B cell (primary cell): ENCODE measurements around the gene ARL16. TPM values are rescaled to one million over a fixed set of nuclear protein-coding genes. Genes with fewer than 3 reads are reported as not detected.

ENCODE experiments used
- ATAC-seq: fragments of 200-7000 bp; cut with Tn5 transposase; one replicate; pipeline ENCODE4 v1.10.0; 2021; ENCODE audit warnings: low read depth, mild to moderate bottlenecking, moderate number of reproducible peaks, moderate library complexity
- CTCF ChIA-PET: fragments of 350-600 bp; sonication (Branson Sonifier 250); formaldehyde crosslinking; loops from one replicate; lab custom pipeline; 2021; ENCODE audit warnings: antibody characterized with exemption, inconsistent platforms; lab: Charles Lee
- POLR2A ChIA-PET: fragments of 350-600 bp; sonication (Branson Sonifier 250); formaldehyde crosslinking; loops from one replicate; lab custom pipeline; 2021; ENCODE audit warnings: antibody characterized with exemption; lab: Charles Lee
- DNase-seq: peaks from one replicate; pipeline ENCODE4 v3.0.0; 2013
- H2AFZ ChIP-seq: 2 replicates; pipeline ENCODE4 v1.6.1; 2012; ENCODE audit warnings: mild to moderate bottlenecking, low read depth, low read length; ENCODE audit not compliant: insufficient read depth, poor library complexity, severe bottlenecking
- H3K27ac ChIP-seq, 2 donors: 1 replicate in 1 of 2; 2 replicates in 1 of 2; pipeline ENCODE4 v1.5.1; 2012 to 2013; ENCODE audit warnings: low read length in 2 of 2, mild to moderate bottlenecking in 2 of 2, moderate library complexity in 1 of 2
- H3K27me3 ChIP-seq, 4 experiments: fragments of 200-600 bp in 1 of 4; sonication (generic) in 1 of 4; replicated peaks in 1 of 4; 1 replicate in 2 of 4; 2 replicates in 2 of 4; pipeline versions ENCODE4 v1.6.1 to v1.7.0; 2013 to 2016; ENCODE audit warnings: low read length in 3 of 4, mild to moderate bottlenecking in 2 of 4, mixed read lengths in 1 of 4, moderate library complexity in 1 of 4; ENCODE audit not compliant: insufficient read depth in 4 of 4, control insufficient read depth in 3 of 4; ENCODE audit errors: control extremely low read depth in 1 of 4
- H3K36me3 ChIP-seq, 2 experiments: replicated peaks in 1 of 2; 1 replicate in 1 of 2; 2 replicates in 1 of 2; pipeline versions ENCODE4 v1.6.1 to v1.7.1; 2013; ENCODE audit warnings: low read length in 1 of 2; ENCODE audit not compliant: insufficient read depth in 2 of 2, control insufficient read depth in 1 of 2; ENCODE audit errors: control extremely low read depth in 1 of 2, extremely low read depth in 1 of 2
- H3K4me1 ChIP-seq, 2 donors: fragments of 200-600 bp in 1 of 2; sonication (generic) in 1 of 2; 1 replicate in 1 of 2; 2 replicates in 1 of 2; pipeline versions ENCODE4 v1.5.1 to v1.6.1; 2013 to 2017; ENCODE audit warnings: low read length in 2 of 2; ENCODE audit not compliant: control insufficient read depth in 2 of 2, insufficient read depth in 2 of 2
- H3K4me2 ChIP-seq: replicated peaks from 2 replicates; pipeline ENCODE3; 2012; ENCODE audit warnings: mild to moderate bottlenecking, low read depth, low read length; ENCODE audit not compliant: poor library complexity, severe bottlenecking
- H3K4me3 ChIP-seq, 5 experiments: fragments of 200-600 bp in 1 of 5; sonication (generic) in 1 of 5; 1 replicate in 3 of 5; 2 replicates in 2 of 5; pipeline versions ENCODE4 v1.5.1 to v1.7.0; 2011 to 2016; ENCODE audit warnings: low read length in 4 of 5, mild to moderate bottlenecking in 4 of 5, low read depth in 2 of 5, control low read depth in 1 of 5, moderate library complexity in 1 of 5; ENCODE audit not compliant: insufficient read depth in 1 of 5; ENCODE audit errors: control extremely low read depth in 1 of 5, extremely low read depth in 1 of 5
- H3K79me2 ChIP-seq: fragments of 200-600 bp; sonication (generic); one replicate; pipeline ENCODE4 v1.6.0; 2016; ENCODE audit warnings: low read length; ENCODE audit not compliant: control insufficient read depth, insufficient read depth
- H3K9ac ChIP-seq: fragments of 200-600 bp; sonication (generic); 2 replicates; pipeline ENCODE4 v1.6.1; 2017; ENCODE audit warnings: mild to moderate bottlenecking, low read length, moderate library complexity
- H3K9me3 ChIP-seq, 3 donors: one replicate each; pipeline versions ENCODE4 v1.6.1 to v1.7.1; 2013; ENCODE audit warnings: low read length in 2 of 3; ENCODE audit not compliant: control insufficient read depth in 2 of 3, insufficient read depth in 1 of 3; ENCODE audit errors: control extremely low read depth in 1 of 3
- H4K20me1 ChIP-seq: 2 replicates; pipeline ENCODE4 v1.6.0; 2012; ENCODE audit warnings: mild to moderate bottlenecking, low read length; ENCODE audit not compliant: insufficient read depth, control insufficient read depth, poor library complexity, severe bottlenecking
- H3K27ac Mint-ChIP-seq: one replicate; pipeline ENCODE4 v1.8.0; 2021; ENCODE audit warnings: mixed read lengths
- H3K27me3 Mint-ChIP-seq: one replicate; pipeline ENCODE4 v1.8.0; 2021; ENCODE audit warnings: mixed read lengths
- H3K4me1 Mint-ChIP-seq: one replicate; pipeline ENCODE4 v1.8.0; 2021; ENCODE audit warnings: mixed read lengths
- H3K4me3 Mint-ChIP-seq: one replicate; pipeline ENCODE4 v1.8.0; 2021; ENCODE audit warnings: mixed read lengths
- H3K9me3 Mint-ChIP-seq: one replicate; pipeline ENCODE4 v1.8.0; 2022; ENCODE audit warnings: mixed read lengths; ENCODE audit not compliant: insufficient read depth
- CTCF ChIP-seq: fragments of 200-600 bp; IDR thresholded peaks from one replicate; pipeline ENCODE4 v1.8.0; 2022; ENCODE audit warnings: antibody characterized with exemption, mild to moderate bottlenecking
- EZH2 ChIP-seq: IDR thresholded peaks from 2 replicates; pipeline ENCODE4 v1.6.1; 2012; ENCODE audit warnings: borderline replicate concordance, low read depth, mild to moderate bottlenecking, moderate library complexity, low read length; ENCODE audit not compliant: insufficient read depth, poor library complexity, severe bottlenecking
- WGBS: methylation state at CpG from one replicate; pipeline ENCODE4 v1.1.5; 2013; ENCODE audit warnings: missing lambda C conversion rate; ENCODE audit not compliant: insufficient coverage; 5-methylcytosine and 5-hydroxymethylcytosine counted together
- intact Hi-C: fragments of 100-400 bp; cut with micrococcal nuclease; formaldehyde crosslinking; loops from one replicate; pipeline ENCODE4 v1.10.0; 2022
- polyA plus RNA-seq: library from polyadenylated mRNA; depleted of rRNA; stranded (reverse); fragments of >200 nt; gene quantifications from 2 replicates; pipeline ENCODE4 v1.2.3, GENCODE V29; 2012
- total RNA-seq, 2 donors: library from RNA; stranded (reverse); fragments of 120-200 nt in 1 of 2; gene quantifications; 1 replicate in 1 of 2; 2 replicates in 1 of 2; pipeline versions ENCODE4 v1.2.3 to v1.2.4, GENCODE V29; 2013 to 2022

ARL16 gene
- total and polyA plus RNA-seq, 2 donors (not counting 1 experiment from before 2014, with no cell fraction given): 32.5 to 101 TPM

- peak overlapping the region; percentile 9 to 66 (median 51) for H3K4me3 ChIP-seq
- intact Hi-C loops: no loop called here
- ChIA-PET CTCF (no interaction called here), POLR2A (interaction anchor here (0.7 kb wide), 1 partner anchor 134 kb away, joined by 3 read pairs; no protein-coding TSS in a partner anchor)
- no peak overlapping the region for H3K27ac ChIP-seq
- DNase-seq (peak; percentile 47), ATAC-seq (peak; percentile 75)
- peaks cover 14% of the 10 kb centered on the region for H3K27me3 Mint-ChIP-seq
- H3K4me3 Mint-ChIP-seq: peak overlapping the region; percentile 86
- no peak overlapping the region for H3K27ac Mint-ChIP-seq
- H3K79me2 ChIP-seq: no peaks in the 10 kb centered on the region
- peak overlapping the region; percentile 70 for H3K9ac ChIP-seq
- WGBS: 7% methylated on average over 24 of the region's 27 CpGs
- peaks cover 0 to 21% (median 3%) of the 10 kb centered on the region in 3 donors for H3K9me3 ChIP-seq
- H3K36me3 ChIP-seq: no peaks in the 10 kb centered on the region
- peaks cover 12 to 18% of the 10 kb centered on the region in 2 donors for H3K4me1 ChIP-seq
- H3K4me2 ChIP-seq: peak overlapping the region; percentile 92
- H3K27me3 ChIP-seq: peaks cover 0 to 31% (median 4%) of the 10 kb centered on the region in 4 experiments
- peaks cover 15% of the 10 kb centered on the region for H3K4me1 Mint-ChIP-seq
- H4K20me1 ChIP-seq: no peaks in the 10 kb centered on the region
- H2AFZ ChIP-seq: peak overlapping the region; percentile 87
- no peaks in the 10 kb centered on the region for H3K9me3 Mint-ChIP-seq
- no peak for TF ChIP-seq EZH2
- no peak for TF ChIP-seq CTCF
These were observed 30.5 kb downstream of the ARL16 start for GRCh38 chr17:81652906-81653771.

GRCh38 chr17:81651692-81652091 is 31.9 kb downstream of the ARL16 start:
- H3K27ac ChIP-seq: no peak overlapping the region
- no peak for ATAC-seq
- H3K9me3 ChIP-seq: peaks cover 0 to 21% (median 3%) of the 10 kb centered on the region in 3 donors
- H3K4me1 Mint-ChIP-seq: peaks cover 15% of the 10 kb centered on the region
- H3K9me3 Mint-ChIP-seq: no peaks in the 10 kb centered on the region
- H3K27ac Mint-ChIP-seq: no peak overlapping the region
- 86% methylated on average over 8 of the region's 10 CpGs for WGBS
- H3K27me3 Mint-ChIP-seq: peaks cover 18% of the 10 kb centered on the region
- no peak overlapping the region for H2AFZ ChIP-seq
- peak overlapping the region; percentile 49 for H3K4me3 Mint-ChIP-seq
- H3K4me1 ChIP-seq: peaks cover 12 to 18% of the 10 kb centered on the region in 2 donors
- POLR2A ChIA-PET: no interaction called here
- intact Hi-C loops: no loop called here
- no peaks in the 10 kb centered on the region for H3K36me3 ChIP-seq
- H3K4me3 ChIP-seq: no peak overlapping the region
- TF ChIP-seq CTCF (no peak), EZH2 (no peak)
- H3K4me2 ChIP-seq: no peak overlapping the region
- H3K9ac ChIP-seq: no peak overlapping the region
- no peak for DNase-seq
- H3K79me2 ChIP-seq: no peaks in the 10 kb centered on the region
- H3K27me3 ChIP-seq: peaks cover 0 to 36% (median 4%) of the 10 kb centered on the region in 4 experiments
- CTCF ChIA-PET: no interaction called here
- no peaks in the 10 kb centered on the region for H4K20me1 ChIP-seq
